Frontal cortex (tissue), 4 donors: ENCODE data around the gene OXA1L. TPM values are rescaled to one million over a fixed set of nuclear protein-coding genes. Genes with fewer than 3 reads are reported as not detected.
"Not testable (repeated sequence)": the region's sequence is repeated elsewhere in the genome, so short reads cannot be mapped to it uniquely, and the experiment has no call there.

Experiments used
- DNase-seq, 2 donors: peaks; one replicate each; pipeline ENCODE4 v3.0.0; 2012; ENCODE audit warnings: low spot score in 2 of 2
- FAIRE-seq: peaks from 2 replicates; lab custom pipeline; 2012; peaks lifted over from hg19 to GRCh38; lab: Jason Lieb, UNC
- total RNA-seq: library from RNA; depleted of rRNA; stranded (reverse); fragments of >200 nt; gene quantifications from one replicate; pipeline ENCODE4 v1.2.3, GENCODE V29; 2014
- donor health status: control.
- donor health status: control.
- donor health status: control.

Gene OXA1L
- total RNA-seq, 1 donor from 2014 or later = 28.9 TPM

- DNase-seq (no peak), FAIRE-seq (no peak)
These were observed 29.7 kb downstream of the OXA1L start for GRCh38 chr14:22796087-22796707.

- FAIRE-seq (no peak), DNase-seq (no peak)
These were observed 30.8 kb downstream of the OXA1L start for GRCh38 chr14:22797017-22797917.

GRCh38 chr14:22798528-22798927 is 32.0 kb downstream of the OXA1L start:
- no peak for DNase-seq
- FAIRE-seq = no peak

GRCh38 chr14:22800346-22800745 is 33.9 kb downstream of the OXA1L start:
- no peak for DNase-seq
- no peak for FAIRE-seq

GRCh38 chr14:22801716-22802115 is 35.2 kb downstream of the OXA1L start:
- FAIRE-seq (no peak), DNase-seq (no peak)

- DNase-seq (no peak), FAIRE-seq (no peak)
These were observed 36.6 kb downstream of the OXA1L start for GRCh38 chr14:22802860-22803686.

GRCh38 chr14:22803687-22803974 is 37.1 kb downstream of the OXA1L start:
- DNase-seq = no peak
- FAIRE-seq = no peak

GRCh38 chr14:22805235-22805634 is 38.7 kb downstream of the OXA1L start:
- FAIRE-seq, DNase-seq: not testable (repeated sequence)

- FAIRE-seq (no peak), DNase-seq (no peak)
These were observed 41.1 kb downstream of the OXA1L start for GRCh38 chr14:22807432-22808087.

- FAIRE-seq = no peak
- no peak for DNase-seq
These were observed 42.1 kb downstream of the OXA1L start for GRCh38 chr14:22808388-22809209.

- FAIRE-seq (no peak), DNase-seq (no peak)
These were observed 45.2 kb downstream of the OXA1L start for GRCh38 chr14:22811722-22812121.

- DNase-seq (no peak), FAIRE-seq (no peak)
These were observed 46.3 kb downstream of the OXA1L start for GRCh38 chr14:22812744-22813143.

- no peak for FAIRE-seq
- no peak for DNase-seq
These were observed 46.7 kb downstream of the OXA1L start for GRCh38 chr14:22813145-22813544.

GRCh38 chr14:22814373-22814772 is 47.9 kb downstream of the OXA1L start:
- DNase-seq (no peak), FAIRE-seq (no peak)

- no peak for DNase-seq
- no peak for FAIRE-seq
These were observed 48.6 kb downstream of the OXA1L start, which contains the start of gene SLC7A7 for GRCh38 chr14:22814941-22815713. SLC7A7 (minus strand) TSS chr14:22815435; CDS start chr14:22813398, 2,037 bp downstream.

- FAIRE-seq = no peak
These were observed 52.9 kb downstream of the OXA1L start for GRCh38 chr14:22819151-22819988.

GRCh38 chr14:22820731-22821130 is 54.2 kb downstream of the OXA1L start:
- no peak for DNase-seq
- no peak for FAIRE-seq

More at GRCh38 chr14:22819151-22819988, 52.9 kb downstream of the OXA1L start:
- DNase-seq = no peak
